Naive B cell (primary cell): Measurements from ENCODE around the gene TEAD2. TPM values are rescaled to one million over a fixed set of nuclear protein-coding genes. Genes with fewer than 3 reads are reported as not detected.

Experiments used
- ATAC-seq, 2 donors: fragments of 150-1000 bp; cut with Tn5 transposase; 2 replicates each; pipeline ENCODE4 v1.10.0; 2021; ENCODE audit warnings: low read depth in 2 of 2, mild to moderate bottlenecking in 2 of 2, moderate library complexity in 2 of 2
- DNase-seq: peaks from one replicate; pipeline ENCODE4 v3.0.0; 2022
- H3K27ac Mint-ChIP-seq, 6 donors: one replicate each; pipeline ENCODE4 v1.8.0; 2020 to 2022; ENCODE audit warnings: mild to moderate bottlenecking in 6 of 6, mixed read lengths in 6 of 6, moderate library complexity in 5 of 6, inconsistent platforms in 2 of 6
- H3K27me3 Mint-ChIP-seq, 3 donors: one replicate each; pipeline ENCODE4 v1.8.0; 2021 to 2022; ENCODE audit warnings: mixed read lengths in 3 of 3, mild to moderate bottlenecking in 1 of 3
- H3K36me3 Mint-ChIP-seq, 2 donors: one replicate each; pipeline ENCODE4 v1.8.0; 2020 to 2022; ENCODE audit warnings: mixed read lengths in 2 of 2, inconsistent platforms in 1 of 2, mild to moderate bottlenecking in 1 of 2
- H3K4me1 Mint-ChIP-seq, 3 donors: one replicate each; pipeline ENCODE4 v1.8.0; 2020 to 2022; ENCODE audit warnings: mixed read lengths in 3 of 3, inconsistent platforms in 1 of 3, mild to moderate bottlenecking in 1 of 3, moderate library complexity in 1 of 3
- H3K4me3 Mint-ChIP-seq, 8 donors: one replicate each; pipeline ENCODE4 v1.8.0; 2020 to 2022; ENCODE audit warnings: mild to moderate bottlenecking in 8 of 8, mixed read lengths in 8 of 8, moderate library complexity in 8 of 8, inconsistent platforms in 2 of 8
- H3K9me3 Mint-ChIP-seq, 7 donors: one replicate each; pipeline ENCODE4 v1.8.0; 2020 to 2022; ENCODE audit warnings: mixed read lengths in 7 of 7, mild to moderate bottlenecking in 5 of 7, inconsistent platforms in 2 of 7, moderate library complexity in 1 of 7
- polyA plus RNA-seq, 6 donors: library from polyadenylated mRNA; unstranded; fragments of 300-500 nt; fragmentation: Illumina TruSeq; gene quantifications; one replicate each; pipeline ENCODE4 v1.2.3, GENCODE V29; 2021; ENCODE audit warnings: low read depth in 6 of 6

The TEAD2 gene
- polyA plus RNA-seq, 6 donors from 2014 or later: 0.80 to 5.4 (median 3.0) TPM

- DNase-seq (no peak), ATAC-seq (no peak)
- Mint-ChIP-seq H3K27ac (no peak overlapping the region), H3K36me3 (no peaks in the 10 kb centered on the region), H3K9me3 (no peaks in the 10 kb centered on the region), H3K27me3 (peaks cover 0 to 11% (median 3%) of the 10 kb centered on the region in 3 donors), H3K4me3 (peak overlapping the region in 1 of 8 donors; percentile 70), H3K4me1 (peaks cover 9 to 33% (median 16%) of the 10 kb centered on the region in 3 donors)
Observed at GRCh38 chr19:49395581-49396407, 33.6 kb upstream of the TEAD2 start.

DNA sequence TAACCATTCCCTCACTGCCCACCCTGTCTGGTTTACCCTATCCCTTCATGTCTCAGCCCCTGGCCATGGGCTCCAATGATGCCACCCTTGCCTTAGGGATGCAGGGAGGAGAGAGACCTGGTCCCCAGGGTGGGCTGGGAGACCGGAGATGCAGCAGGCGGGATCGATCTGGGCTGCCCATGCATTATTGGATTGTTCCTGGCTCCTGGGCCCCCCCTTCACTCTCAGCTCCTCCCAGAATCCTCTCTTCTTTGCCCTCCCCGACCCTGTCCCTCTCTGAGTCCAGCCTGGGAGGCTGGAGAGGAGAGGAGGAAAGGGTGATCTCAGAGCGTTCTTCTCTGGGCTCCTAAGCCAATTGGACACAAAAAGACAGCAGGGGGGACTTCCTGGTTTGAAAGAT is 31.7 kb upstream of the TEAD2 start:
- Mint-ChIP-seq H3K27ac (peak overlapping the region in 1 of 6 donors; percentile 61), H3K27me3 (peaks cover 0 to 11% (median 3%) of the 10 kb centered on the region in 3 donors), H3K4me1 (peaks cover 19 to 51% (median 25%) of the 10 kb centered on the region in 3 donors), H3K9me3 (no peaks in the 10 kb centered on the region), H3K36me3 (no peaks in the 10 kb centered on the region), H3K4me3 (no peak overlapping the region)
- ATAC-seq (no peak), DNase-seq (no peak)

DNA sequence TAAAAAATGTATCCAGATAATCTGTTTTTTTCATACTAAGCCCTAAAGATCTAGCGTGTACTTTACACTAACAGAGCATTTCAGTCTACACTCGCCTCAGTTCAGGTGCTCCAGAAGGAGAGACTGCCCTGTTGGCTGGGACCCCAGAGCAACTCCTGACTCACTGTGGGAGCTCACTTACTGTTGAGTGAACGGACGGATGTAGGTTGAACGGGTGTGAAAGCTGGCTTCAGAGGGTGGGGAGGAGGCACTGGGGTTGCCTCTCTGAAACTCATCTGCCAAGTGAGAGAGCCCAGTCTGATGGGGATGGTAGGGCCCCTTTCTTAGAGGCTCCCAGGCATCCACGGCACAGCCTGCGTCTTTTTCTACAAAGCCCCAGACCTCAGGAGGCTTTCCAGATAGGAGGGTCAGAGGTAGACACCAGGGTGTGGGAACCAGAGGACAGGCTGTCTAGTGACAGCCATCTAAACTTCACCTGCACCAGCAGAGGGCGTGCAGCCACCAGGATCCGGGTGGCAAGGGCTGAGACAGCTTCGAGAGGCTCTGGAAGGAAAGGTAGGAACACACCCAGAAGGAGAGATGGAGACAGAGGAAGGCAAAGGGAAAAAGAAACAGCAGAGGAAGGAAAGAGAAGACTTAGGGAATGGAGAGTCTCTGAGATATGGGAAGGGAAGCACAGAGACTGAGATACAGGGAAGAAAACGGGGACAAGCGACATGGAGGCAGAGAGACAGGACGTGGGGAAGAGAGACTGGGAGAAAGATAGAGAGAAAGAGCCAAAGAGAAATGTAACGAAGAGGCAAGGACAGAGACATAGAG is 29.6 kb upstream of the TEAD2 start:
- peak overlapping the region in 6 of 8 donors; percentile 18 to 79 (median 37) for H3K4me3 Mint-ChIP-seq
- H3K4me1 Mint-ChIP-seq: peaks cover 30 to 56% (median 42%) of the 10 kb centered on the region in 3 donors
- H3K36me3 Mint-ChIP-seq: no peaks in the 10 kb centered on the region
- DNase-seq: peak; percentile 70
- H3K27me3 Mint-ChIP-seq: no peaks in the 10 kb centered on the region
- peak; percentile 54 to 69 for ATAC-seq
- peak overlapping the region; percentile 2 to 97 (median 90) for H3K27ac Mint-ChIP-seq
- no peaks in the 10 kb centered on the region for H3K9me3 Mint-ChIP-seq

DNA sequence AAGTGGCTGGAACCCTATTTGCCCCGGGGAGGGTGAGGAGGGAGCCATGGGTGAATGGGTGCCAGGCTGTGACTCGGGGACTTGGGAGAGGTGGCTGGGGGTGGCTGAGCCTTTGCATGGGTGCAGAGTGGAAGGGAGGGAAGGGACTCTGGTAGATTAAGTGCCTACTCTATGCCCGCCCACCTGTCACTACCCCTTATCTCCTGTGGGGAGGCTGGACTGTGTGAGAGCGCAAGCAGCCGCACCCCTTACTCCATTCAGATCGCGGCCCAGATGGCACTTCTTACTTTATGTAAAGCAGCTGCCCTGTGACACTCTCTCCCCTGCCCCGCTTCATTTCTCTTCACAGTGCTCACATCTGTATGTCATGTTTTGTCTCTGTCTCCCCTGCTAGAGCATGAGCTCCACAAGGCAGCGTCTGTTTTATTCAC is 28.7 kb upstream of the TEAD2 start:
- Mint-ChIP-seq H3K4me3 (peak overlapping the region in 5 of 8 donors; percentile 21 to 75 (median 42)), H3K9me3 (no peaks in the 10 kb centered on the region), H3K36me3 (no peaks in the 10 kb centered on the region), H3K27ac (peak overlapping the region; percentile 2 to 93 (median 50)), H3K4me1 (peaks cover 30 to 51% (median 43%) of the 10 kb centered on the region in 3 donors), H3K27me3 (no peaks in the 10 kb centered on the region)
- peak; percentile 62 for DNase-seq
- peak; percentile 82 to 88 for ATAC-seq

GRCh38 chr19:49390131-49390928 is 28.1 kb upstream of the TEAD2 start:
- Mint-ChIP-seq H3K4me1 (peaks cover 30 to 51% (median 44%) of the 10 kb centered on the region in 3 donors), H3K27ac (peak overlapping the region; percentile 10 to 94 (median 68)), H3K27me3 (no peaks in the 10 kb centered on the region), H3K36me3 (no peaks in the 10 kb centered on the region), H3K9me3 (no peaks in the 10 kb centered on the region), H3K4me3 (peak overlapping the region in 6 of 8 donors; percentile 21 to 57 (median 41))
- ATAC-seq (no peak), DNase-seq (no peak)

- ATAC-seq (no peak), DNase-seq (no peak)
- H3K4me1 Mint-ChIP-seq: peaks cover 30 to 51% (median 44%) of the 10 kb centered on the region in 3 donors
- no peaks in the 10 kb centered on the region for H3K9me3 Mint-ChIP-seq
- no peaks in the 10 kb centered on the region for H3K27me3 Mint-ChIP-seq
- H3K36me3 Mint-ChIP-seq: no peaks in the 10 kb centered on the region
- peak overlapping the region in 1 of 8 donors; percentile 53 for H3K4me3 Mint-ChIP-seq
- peak overlapping the region in 2 of 6 donors; percentile 10 to 41 for H3K27ac Mint-ChIP-seq
Observed at GRCh38 chr19:49389406-49389805, 27.2 kb upstream of the TEAD2 start.

GRCh38 chr19:49387936-49388372 is 25.7 kb upstream of the TEAD2 start, which contains the start of gene KASH5:
TSS of gene KASH5 (plus strand) at chr19:49388249. CDS start at chr19:49390884, 2,635 bp downstream.
- Mint-ChIP-seq H3K9me3 (peaks cover 0 to 4% (median 0%) of the 10 kb centered on the region in 7 donors), H3K4me1 (peaks cover 30 to 51% (median 44%) of the 10 kb centered on the region in 3 donors), H3K36me3 (no peaks in the 10 kb centered on the region), H3K27ac (peak within 1 kb of the TSS; percentile 75 to 98 (median 93)), H3K4me3 (peak within 1 kb of the TSS; percentile 27 to 87 (median 66)), H3K27me3 (no peaks in the 10 kb centered on the region)
- peak; percentile 29 to 63 for ATAC-seq
- DNase-seq: peak; percentile 83

DNA sequence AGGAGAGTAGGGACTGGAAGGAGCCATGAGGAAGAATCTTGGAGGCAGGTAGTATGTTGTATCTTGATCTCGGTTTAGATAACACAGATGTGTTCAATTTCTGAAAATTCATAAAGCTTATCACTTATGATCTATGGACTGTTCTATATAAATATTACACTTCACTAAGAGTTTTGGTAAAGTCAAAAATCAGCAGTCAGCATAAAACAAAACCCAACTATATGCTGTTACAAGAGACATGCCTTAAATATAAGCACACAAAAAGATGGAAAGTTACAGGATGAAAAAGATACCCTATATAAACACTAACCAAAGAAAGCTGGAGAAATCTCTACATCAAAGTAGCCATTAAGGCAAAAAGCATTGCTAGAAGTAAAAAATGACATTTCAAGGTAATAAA is 21.4 kb upstream of the TEAD2 start:
- H3K27ac Mint-ChIP-seq: peak overlapping the region in 1 of 6 donors; percentile 5
- H3K4me1 Mint-ChIP-seq: peaks cover 8 to 16% (median 15%) of the 10 kb centered on the region in 3 donors
- peaks cover 5 to 14% (median 10%) of the 10 kb centered on the region in 7 donors for H3K9me3 Mint-ChIP-seq
- peaks cover 5 to 7% of the 10 kb centered on the region in 2 donors for H3K36me3 Mint-ChIP-seq
- no peak for DNase-seq
- peak overlapping the region in 1 of 8 donors; percentile 16 for H3K4me3 Mint-ChIP-seq
- no peak for ATAC-seq
- H3K27me3 Mint-ChIP-seq: peaks cover 4 to 15% (median 5%) of the 10 kb centered on the region in 3 donors

- ATAC-seq (no peak), DNase-seq (no peak)
- H3K9me3 Mint-ChIP-seq: peaks cover 5 to 14% (median 10%) of the 10 kb centered on the region in 7 donors
- peaks cover 4 to 15% (median 5%) of the 10 kb centered on the region in 3 donors for H3K27me3 Mint-ChIP-seq
- H3K4me3 Mint-ChIP-seq: no peak overlapping the region
- H3K27ac Mint-ChIP-seq: no peak overlapping the region
- peaks cover 5 to 7% of the 10 kb centered on the region in 2 donors for H3K36me3 Mint-ChIP-seq
- H3K4me1 Mint-ChIP-seq: peaks cover 4 to 7% (median 6%) of the 10 kb centered on the region in 3 donors
Observed at GRCh38 chr19:49382639-49383038, 20.4 kb upstream of the TEAD2 start.

DNA sequence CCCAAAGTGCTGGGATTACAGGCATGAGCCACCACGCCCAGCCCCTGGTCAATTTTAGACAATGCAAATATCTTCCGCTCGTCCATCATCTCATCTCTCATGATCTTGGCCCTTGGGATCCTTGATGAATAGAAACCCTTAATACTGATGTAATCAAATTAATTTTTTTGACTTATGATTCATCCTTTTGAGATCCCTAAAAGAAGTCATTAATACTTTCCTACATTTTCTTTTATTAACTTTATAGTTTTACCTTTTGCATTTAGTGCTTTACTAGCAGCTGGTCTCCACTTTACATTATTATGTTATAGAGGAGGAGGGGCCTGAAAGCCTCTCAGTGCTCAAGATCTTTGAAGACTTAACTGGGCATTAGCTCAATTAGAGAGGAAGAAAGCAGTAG is 18.2 kb upstream of the TEAD2 start:
- DNase-seq (no peak), ATAC-seq (no peak)
- H3K4me1 Mint-ChIP-seq: no peaks in the 10 kb centered on the region

GRCh38 chr19:49378512-49378911 is 16.3 kb upstream of the TEAD2 start:
- no peak for ATAC-seq
- peaks cover 4 to 33% (median 18%) of the 10 kb centered on the region in 3 donors for H3K27me3 Mint-ChIP-seq
- H3K36me3 Mint-ChIP-seq: peaks cover 5 to 15% of the 10 kb centered on the region in 2 donors
- no peak overlapping the region for H3K4me3 Mint-ChIP-seq
- H3K4me1 Mint-ChIP-seq: no peaks in the 10 kb centered on the region
- peak overlapping the region in 1 of 6 donors; percentile 4 for H3K27ac Mint-ChIP-seq
- H3K9me3 Mint-ChIP-seq: peaks cover 5 to 13% (median 8%) of the 10 kb centered on the region in 7 donors
- DNase-seq: no peak

More for the DNA sequence above, 18.2 kb upstream of the TEAD2 start:
- Mint-ChIP-seq H3K27ac (no peak overlapping the region), H3K27me3 (peaks cover 4 to 28% (median 12%) of the 10 kb centered on the region in 3 donors), H3K9me3 (peaks cover 5 to 17% (median 10%) of the 10 kb centered on the region in 7 donors), H3K4me3 (no peak overlapping the region), H3K36me3 (peaks cover 5 to 15% of the 10 kb centered on the region in 2 donors)

- ATAC-seq: no peak
- Mint-ChIP-seq H3K9me3 (peaks cover 0 to 7% (median 3%) of the 10 kb centered on the region in 7 donors), H3K27ac (no peak overlapping the region), H3K4me3 (no peak overlapping the region), H3K27me3 (peaks cover 0 to 18% (median 13%) of the 10 kb centered on the region in 3 donors), H3K36me3 (peaks cover 0 to 10% of the 10 kb centered on the region in 2 donors), H3K4me1 (no peaks in the 10 kb centered on the region)
- DNase-seq: no peak
Observed at GRCh38 chr19:49374665-49375434, 12.6 kb upstream of the TEAD2 start.
